Measurements from ENCODE around the gene SAMHD1. TPM values are rescaled to one million over a fixed set of nuclear protein-coding genes. Genes with fewer than 3 reads are reported as not detected.

Gene SAMHD1
- total and polyA plus RNA-seq, 10 donors: 52.3 to 238 (median 195) TPM

DNA sequence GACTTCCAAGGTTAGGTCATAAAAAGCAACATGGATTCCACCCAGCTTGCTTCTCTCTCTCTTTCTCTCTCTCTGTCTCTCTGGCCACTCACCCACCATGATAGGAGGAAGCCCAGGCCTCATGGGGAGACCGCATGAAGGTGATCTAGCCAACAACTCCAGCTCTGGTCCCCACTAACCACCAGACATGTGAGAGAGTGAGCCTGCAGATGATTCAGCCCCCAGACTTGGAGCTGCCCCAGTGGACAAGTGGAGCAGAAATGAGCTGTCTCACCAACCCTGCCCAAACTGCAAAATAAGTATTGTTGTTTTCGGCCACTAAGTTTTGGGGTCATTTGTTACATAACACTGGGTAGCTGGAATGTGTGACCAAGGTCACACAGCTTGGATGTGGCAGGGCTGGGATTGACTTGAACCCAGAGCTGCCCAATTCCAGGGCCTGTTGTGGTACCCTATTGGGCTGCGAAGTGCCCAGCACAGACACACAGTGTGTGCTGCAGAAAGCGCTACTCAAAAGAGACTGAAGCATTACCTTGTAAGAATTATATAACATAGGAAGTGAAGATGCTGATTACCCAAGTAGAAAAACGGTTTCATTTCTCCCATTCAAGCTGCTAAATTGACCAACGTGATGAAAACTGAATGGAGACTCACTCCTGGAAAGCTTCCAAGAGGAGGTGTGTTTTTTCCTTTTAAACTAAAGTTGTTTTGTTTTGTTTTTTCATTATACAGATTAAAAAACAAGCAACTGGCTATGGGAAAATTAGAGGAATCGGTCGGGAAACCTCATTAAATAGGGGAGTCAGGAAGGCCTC lies 84.6 kb downstream of the SAMHD1 start:
- Histone ChIP-seq H3K36me3 (no peaks in the 10 kb centered on the region), H3K4me1 (peaks cover 0 to 43% (median 37%) of the 10 kb centered on the region in 6 donors), H3K4me3 (no peak overlapping the region), H3K9me3 (no peaks in the 10 kb centered on the region), H3K27ac (peak overlapping the region in 5 of 8 donors; percentile 8 to 71 (median 52)), H3K27me3 (replicated peaks in 1 of 7) (peaks cover 0 to 32% (median 0%) of the 10 kb centered on the region in 7 donors)
- DNase-seq: no peak
- intact Hi-C loops (cut with DNase I; ENCODE audit: low total_unique reads): no loop called here
- TF ChIP-seq POLR2A (IDR thresholded peaks at IDR 0.05) (no peak), POLR2AphosphoS5 (IDR thresholded peaks at IDR 0.05) (peak in 2 of 3 donors; percentile 39 to 45)
- TF ChIP-seq, protein P1, sequence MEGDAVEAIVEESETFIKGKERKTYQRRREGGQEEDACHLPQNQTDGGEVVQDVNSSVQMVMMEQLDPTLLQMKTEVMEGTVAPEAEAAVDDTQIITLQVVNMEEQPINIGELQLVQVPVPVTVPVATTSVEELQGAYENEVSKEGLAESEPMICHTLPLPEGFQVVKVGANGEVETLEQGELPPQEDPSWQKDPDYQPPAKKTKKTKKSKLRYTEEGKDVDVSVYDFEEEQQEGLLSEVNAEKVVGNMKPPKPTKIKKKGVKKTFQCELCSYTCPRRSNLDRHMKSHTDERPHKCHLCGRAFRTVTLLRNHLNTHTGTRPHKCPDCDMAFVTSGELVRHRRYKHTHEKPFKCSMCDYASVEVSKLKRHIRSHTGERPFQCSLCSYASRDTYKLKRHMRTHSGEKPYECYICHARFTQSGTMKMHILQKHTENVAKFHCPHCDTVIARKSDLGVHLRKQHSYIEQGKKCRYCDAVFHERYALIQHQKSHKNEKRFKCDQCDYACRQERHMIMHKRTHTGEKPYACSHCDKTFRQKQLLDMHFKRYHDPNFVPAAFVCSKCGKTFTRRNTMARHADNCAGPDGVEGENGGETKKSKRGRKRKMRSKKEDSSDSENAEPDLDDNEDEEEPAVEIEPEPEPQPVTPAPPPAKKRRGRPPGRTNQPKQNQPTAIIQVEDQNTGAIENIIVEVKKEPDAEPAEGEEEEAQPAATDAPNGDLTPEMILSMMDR (IDR thresholded peaks at IDR 0.05 in 8 of 11, conservative IDR thresholded peaks at IDR 0.05 in 3 of 11): no peak
- 58 to 64% (median 59%) methylated on average over 8 of the region's 8 CpGs for WGBS, 5 donors

DNA sequence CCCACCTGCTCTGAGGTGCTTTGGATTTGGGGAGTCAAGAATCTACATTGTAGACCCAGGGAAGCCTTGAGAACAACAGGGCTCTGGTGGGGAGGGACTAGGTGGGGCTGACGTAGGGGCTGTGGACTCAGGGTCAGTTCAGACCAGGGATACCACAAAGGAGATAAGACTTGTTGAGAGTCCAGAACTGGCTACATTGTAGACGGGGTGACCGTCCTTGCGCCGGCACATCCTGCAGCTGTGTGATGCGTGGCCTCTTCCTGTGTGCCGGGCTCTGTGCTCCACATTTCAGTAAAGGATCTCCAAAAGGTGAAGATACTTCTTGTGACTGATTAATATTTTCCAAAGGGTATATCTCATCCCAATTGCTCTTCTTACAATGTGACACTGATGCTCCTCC lies 85.3 kb downstream of the SAMHD1 start:
- Histone ChIP-seq H3K9me3 (no peaks in the 10 kb centered on the region), H3K27ac (peak overlapping the region in 2 of 8 donors; percentile 52 to 71), H3K36me3 (no peaks in the 10 kb centered on the region), H3K4me1 (peaks cover 6 to 50% (median 44%) of the 10 kb centered on the region in 6 donors), H3K27me3 (replicated peaks in 1 of 7) (peaks cover 0 to 33% (median 0%) of the 10 kb centered on the region in 7 donors), H3K4me3 (no peak overlapping the region)
- no peak for DNase-seq
- WGBS, 5 donors: 69 to 82% (median 79%) methylated on average over 7 of the region's 7 CpGs
- intact Hi-C loops (cut with DNase I; ENCODE audit: low total_unique reads): no loop called here
- TF ChIP-seq POLR2A (IDR thresholded peaks at IDR 0.05): no peak
- TF ChIP-seq, protein P1 (IDR thresholded peaks at IDR 0.05 in 8 of 11, conservative IDR thresholded peaks at IDR 0.05 in 3 of 11): no peak

DNA sequence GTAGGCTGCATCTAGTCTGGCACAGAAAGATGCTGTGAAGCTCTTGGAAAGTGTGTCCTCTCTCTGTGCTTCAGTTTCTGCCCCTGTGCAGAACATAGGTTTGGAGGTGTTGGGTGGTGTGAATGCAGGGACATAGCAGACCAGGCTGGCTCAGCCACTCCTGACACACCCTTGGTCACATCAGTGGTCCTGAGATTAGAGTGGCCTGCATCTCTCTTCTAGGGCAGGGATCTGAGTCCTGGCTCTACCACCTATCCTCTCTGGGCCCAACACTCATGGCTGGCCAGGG lies 85.7 kb downstream of the SAMHD1 start:
- H3K9me3 ChIP-seq: no peaks in the 10 kb centered on the region
- no peak for TF ChIP-seq POLR2A (IDR thresholded peaks at IDR 0.05)
- no peak for TF ChIP-seq POLR2AphosphoS5 (IDR thresholded peaks at IDR 0.05)
- TF ChIP-seq, protein P1 (IDR thresholded peaks at IDR 0.05 in 8 of 11, conservative IDR thresholded peaks at IDR 0.05 in 3 of 11): no peak
- DNase-seq: no peak
- H3K4me1 ChIP-seq: peaks cover 10 to 54% (median 47%) of the 10 kb centered on the region in 6 donors
- H3K4me3 ChIP-seq: no peak overlapping the region
- intact Hi-C loops (cut with DNase I; ENCODE audit: low total_unique reads): no loop called here
- H3K27me3 ChIP-seq (replicated peaks in 1 of 7): peaks cover 0 to 33% (median 0%) of the 10 kb centered on the region in 7 donors
- no peak overlapping the region for H3K27ac ChIP-seq
- H3K36me3 ChIP-seq: no peaks in the 10 kb centered on the region

DNA sequence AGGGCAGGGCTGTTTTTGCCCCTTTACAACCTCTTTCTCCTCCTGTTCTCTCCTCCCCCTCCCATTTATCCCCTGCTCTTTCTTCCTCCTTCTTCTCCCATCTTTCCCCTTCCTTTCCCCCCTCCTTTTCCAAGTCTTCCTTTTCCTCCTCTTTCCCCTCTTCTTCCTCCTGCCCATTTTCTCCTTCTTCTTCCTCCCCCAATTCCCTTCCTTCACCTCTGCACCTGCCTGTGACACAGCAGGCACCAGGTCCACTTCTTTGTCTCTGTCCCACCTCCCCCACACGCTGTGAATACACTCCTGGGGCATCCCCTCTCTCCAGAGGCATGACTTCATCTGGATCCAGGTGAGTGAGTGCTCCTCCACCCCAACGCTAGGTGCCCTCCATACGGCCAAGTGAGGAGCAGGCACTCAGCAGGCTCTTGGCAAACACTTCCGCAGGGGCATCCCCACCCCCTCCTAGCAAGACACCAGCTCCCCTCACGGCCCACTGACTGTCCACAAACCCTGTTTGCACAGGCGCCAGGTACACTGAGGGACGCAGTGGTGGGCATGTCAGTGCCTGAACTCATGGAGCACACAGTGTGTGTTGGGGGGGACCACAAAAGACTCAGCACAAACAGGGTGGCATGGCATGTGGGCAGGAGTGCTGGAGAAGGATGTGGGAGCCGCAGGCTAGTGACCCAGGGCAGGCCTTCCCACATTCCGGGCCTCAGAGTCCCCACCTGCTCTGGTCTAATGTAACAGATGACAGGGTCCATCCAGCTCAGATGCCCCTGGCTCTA lies 86.2 kb downstream of the SAMHD1 start:
- no peak for TF ChIP-seq POLR2AphosphoS5 (IDR thresholded peaks at IDR 0.05)
- TF ChIP-seq, protein P1 (IDR thresholded peaks at IDR 0.05 in 8 of 11, conservative IDR thresholded peaks at IDR 0.05 in 3 of 11): no peak
- TF ChIP-seq POLR2A (IDR thresholded peaks at IDR 0.05): no peak
- H3K36me3 ChIP-seq: no peaks in the 10 kb centered on the region
- no peaks in the 10 kb centered on the region for H3K9me3 ChIP-seq
- H3K27me3 ChIP-seq (replicated peaks in 1 of 7): peaks cover 0 to 33% (median 0%) of the 10 kb centered on the region in 7 donors
- WGBS, 5 donors: 89 to 95% (median 91%) methylated on average over 9 of the region's 9 CpGs
- intact Hi-C loops (cut with DNase I; ENCODE audit: low total_unique reads): no loop called here
- DNase-seq: no peak
- no peak overlapping the region for H3K27ac ChIP-seq
- H3K4me1 ChIP-seq: peaks cover 12 to 59% (median 52%) of the 10 kb centered on the region in 6 donors
- H3K4me3 ChIP-seq: no peak overlapping the region

Data from spleen (tissue), 11 donors.